Adrenal gland (tissue), 5 donors: ENCODE results near the gene SPRR5.

Experiments used
- POLR2A ChIP-seq, 2 donors: fragments of 450-650 bp; IDR thresholded peaks; one replicate each; pipeline ENCODE4 v1.6.1; 2017; ENCODE audit warnings: antibody characterized with exemption in 2 of 2, mild to moderate bottlenecking in 2 of 2, moderate library complexity in 1 of 2
- TF ChIP-seq, protein P1 (sequence below), 6 experiments: fragments of 450-650 bp in 4 of 6; fragments of 200-600 bp in 2 of 6; sonication (generic) in 1 of 6; IDR thresholded peaks; 1 replicate in 5 of 6; 2 replicates in 1 of 6; pipeline versions ENCODE4 v1.5.1 to v1.8.0; 2016 to 2021; ENCODE audit warnings: antibody characterized with exemption in 6 of 6, mild to moderate bottlenecking in 2 of 6, moderate library complexity in 1 of 6
- donor health status: DM: no; HTN: no; CAD: no.

DNA sequence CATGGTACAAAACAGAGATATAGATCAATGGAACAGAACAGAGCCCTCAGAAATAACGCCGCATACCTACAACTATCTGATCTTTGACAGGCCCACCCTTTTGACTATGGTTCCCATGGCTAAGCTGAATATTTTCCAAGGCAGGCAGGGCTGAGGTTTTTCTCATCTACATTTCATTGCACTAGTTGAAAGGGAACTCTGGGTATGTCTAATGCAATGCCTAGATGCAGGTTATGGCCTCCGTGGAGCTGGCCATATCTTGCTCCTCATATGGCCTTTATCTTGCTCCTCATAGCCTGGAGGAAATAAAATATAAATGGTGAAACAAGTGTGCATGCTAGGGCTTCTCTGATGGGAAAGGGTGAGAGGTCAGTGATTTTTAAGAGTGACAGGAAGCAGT, 10.6 kb downstream of the SPRR5 start:
- TF ChIP-seq, protein P1, sequence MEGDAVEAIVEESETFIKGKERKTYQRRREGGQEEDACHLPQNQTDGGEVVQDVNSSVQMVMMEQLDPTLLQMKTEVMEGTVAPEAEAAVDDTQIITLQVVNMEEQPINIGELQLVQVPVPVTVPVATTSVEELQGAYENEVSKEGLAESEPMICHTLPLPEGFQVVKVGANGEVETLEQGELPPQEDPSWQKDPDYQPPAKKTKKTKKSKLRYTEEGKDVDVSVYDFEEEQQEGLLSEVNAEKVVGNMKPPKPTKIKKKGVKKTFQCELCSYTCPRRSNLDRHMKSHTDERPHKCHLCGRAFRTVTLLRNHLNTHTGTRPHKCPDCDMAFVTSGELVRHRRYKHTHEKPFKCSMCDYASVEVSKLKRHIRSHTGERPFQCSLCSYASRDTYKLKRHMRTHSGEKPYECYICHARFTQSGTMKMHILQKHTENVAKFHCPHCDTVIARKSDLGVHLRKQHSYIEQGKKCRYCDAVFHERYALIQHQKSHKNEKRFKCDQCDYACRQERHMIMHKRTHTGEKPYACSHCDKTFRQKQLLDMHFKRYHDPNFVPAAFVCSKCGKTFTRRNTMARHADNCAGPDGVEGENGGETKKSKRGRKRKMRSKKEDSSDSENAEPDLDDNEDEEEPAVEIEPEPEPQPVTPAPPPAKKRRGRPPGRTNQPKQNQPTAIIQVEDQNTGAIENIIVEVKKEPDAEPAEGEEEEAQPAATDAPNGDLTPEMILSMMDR (IDR thresholded peaks at IDR 0.05): no peak
- TF ChIP-seq POLR2A (IDR thresholded peaks at IDR 0.05): no peak
